Embryonic facial prominence (tissue), 1 donor: ENCODE measurements around the gene CCDC127.
"Not testable (repeated sequence)": the region's sequence is repeated elsewhere in the genome, so short reads cannot be mapped to it uniquely, and the experiment has no call there.

Source experiments
- DNase-seq: peaks from one replicate; pipeline ENCODE4 v3.0.0-alpha.2; 2016; ENCODE audit errors: extremely low spot score

CCDC127 gene

DNA sequence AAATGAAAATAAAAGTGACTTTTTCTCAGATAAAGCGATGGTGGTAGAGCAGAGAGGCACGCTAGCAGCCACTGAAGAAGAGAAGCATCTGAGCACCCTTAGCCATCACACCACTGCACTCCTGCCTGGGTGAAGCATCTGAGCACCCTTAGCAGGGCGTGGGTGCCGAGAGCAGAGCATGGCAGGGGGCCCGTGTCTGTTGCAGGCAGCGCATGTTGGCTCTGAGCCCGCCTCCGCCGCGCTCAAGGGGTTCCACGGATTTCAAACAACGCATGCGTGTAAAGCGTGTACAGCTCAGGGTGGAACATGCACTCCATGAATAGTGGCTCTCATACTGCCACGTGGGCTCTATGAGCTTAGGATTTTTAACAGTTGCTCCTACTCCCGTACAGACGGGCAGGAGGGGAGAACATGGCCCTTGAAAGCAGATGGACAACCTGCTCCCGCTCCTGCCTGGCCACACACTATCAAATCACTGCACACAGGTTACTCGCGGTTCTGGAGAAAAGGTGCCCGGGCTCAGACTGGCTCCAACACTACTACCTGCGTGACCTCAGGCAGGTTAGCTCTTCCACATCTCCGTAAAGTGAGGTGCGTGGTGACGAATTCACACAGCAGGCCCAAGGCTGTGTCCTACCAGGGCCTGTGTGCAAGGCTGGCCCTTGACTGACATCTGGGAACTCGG lies 14.6 kb downstream of the CCDC127 start:
- DNase-seq, result no peak

GRCh38 chr5:201672-202071 lies 16.3 kb downstream of the CCDC127 start:
- no peak for DNase-seq

DNA sequence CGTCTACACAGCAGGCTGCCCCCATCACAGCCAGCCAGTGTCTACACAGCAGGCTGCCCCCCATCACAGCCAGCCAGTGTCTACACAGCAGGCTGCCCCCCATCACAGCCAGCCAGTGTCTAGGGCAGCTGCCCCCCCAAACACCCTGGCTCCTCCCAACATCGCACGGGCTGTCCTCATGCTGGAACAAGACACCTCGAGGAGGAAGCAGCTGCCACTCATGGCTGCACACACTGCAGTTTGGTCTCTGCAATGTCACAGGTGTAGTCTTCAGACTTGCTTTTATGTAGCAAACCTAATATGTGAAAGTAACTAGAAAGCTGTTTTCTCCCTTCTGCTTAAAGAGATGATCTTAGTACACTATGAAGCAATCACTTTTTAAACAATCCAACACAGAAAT lies 17.0 kb downstream of the CCDC127 start:
- DNase-seq, result no peak

GRCh38 chr5:199950-200645 lies 17.9 kb downstream of the CCDC127 start:
- no peak for DNase-seq

- DNase-seq, result no peak
These were observed 18.6 kb downstream of the CCDC127 start for GRCh38 chr5:199197-199949.

DNA sequence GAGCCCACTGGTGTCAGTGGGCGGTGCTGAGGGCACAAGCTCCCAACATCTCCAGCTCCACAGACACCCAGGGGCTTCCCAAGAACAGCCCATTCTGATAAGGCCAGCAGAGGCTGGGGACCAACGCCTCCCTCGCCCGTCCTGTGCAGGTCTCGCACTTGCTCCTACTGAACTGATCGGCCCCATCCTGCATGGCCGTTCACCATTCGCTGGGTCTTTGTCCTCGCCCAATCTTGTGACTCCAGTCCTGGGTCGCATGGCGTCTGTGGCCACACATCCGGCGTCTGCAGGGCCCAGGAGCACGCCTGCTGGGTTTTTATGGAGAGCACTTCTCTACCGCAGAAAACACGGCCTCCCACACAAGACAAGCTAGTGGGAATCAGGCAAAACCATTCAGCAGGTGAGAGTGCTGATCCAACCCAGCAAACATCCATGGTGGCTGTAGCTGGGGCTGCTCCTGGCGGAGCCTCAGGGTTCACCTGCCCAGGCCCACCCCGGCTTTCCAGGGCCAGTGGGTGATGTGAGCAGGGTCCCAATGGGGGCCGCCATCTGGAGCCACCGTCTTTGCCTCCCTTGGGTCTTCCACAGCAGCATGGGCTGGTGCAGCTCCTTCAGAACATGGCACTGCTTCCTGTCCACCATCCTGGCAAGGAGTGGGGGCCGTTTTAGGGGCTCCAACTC lies 19.3 kb downstream of the CCDC127 start:
- no peak for DNase-seq

DNA sequence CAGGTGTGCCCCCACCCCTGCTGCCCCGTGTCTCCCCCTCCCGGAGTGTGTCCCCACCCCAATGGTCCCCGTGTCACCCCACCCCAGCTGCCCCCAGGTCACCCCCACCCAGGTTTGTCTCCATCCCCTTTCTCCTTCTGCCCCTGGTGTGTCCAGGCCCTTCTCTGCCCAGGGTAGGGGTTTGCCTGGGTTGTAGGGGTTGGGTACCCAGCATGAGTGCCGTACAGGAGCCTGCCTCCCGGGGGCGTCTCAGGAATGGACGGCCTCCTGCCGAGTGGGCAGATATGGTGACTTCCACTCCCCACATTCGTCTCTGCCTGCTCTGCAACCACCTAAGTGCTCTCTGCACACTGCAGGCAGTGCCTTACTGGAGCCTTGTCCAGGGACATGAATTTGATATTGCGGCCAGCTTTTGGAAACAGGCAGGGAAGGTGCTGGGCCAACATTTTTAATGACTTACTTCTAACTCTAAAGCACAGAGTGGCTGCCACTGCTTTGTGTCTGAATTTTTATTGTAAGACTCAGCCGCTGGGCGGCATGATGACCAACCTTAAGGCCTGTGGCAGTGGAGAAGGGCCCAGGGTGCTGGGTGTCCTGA lies 20.0 kb downstream of the CCDC127 start:
- no peak for DNase-seq

DNA sequence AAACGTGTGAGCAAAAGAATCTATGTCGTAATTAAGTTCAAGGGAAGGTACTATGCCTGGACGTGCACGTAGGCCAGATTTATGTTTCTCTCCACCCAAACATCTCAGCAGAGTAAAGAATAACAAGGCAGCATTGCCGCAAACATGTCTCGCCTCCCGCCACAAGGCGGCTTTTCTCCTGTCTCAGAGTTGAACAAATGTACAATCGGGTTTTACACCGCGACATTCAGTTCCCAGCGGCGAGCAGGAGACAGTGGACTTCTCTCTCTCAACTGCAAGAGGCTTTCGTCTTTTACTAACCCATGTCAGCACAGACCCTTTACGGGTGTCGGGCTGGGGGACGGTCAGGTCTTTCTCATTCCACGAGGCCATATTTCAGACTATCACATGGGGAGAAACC lies 20.9 kb downstream of the CCDC127 start:
- DNase-seq, result not testable (repeated sequence)

GRCh38 chr5:196350-196749 lies 21.6 kb downstream of the CCDC127 start:
- DNase-seq, result no peak

GRCh38 chr5:195401-196160 lies 22.4 kb downstream of the CCDC127 start:
- DNase-seq, result no peak

GRCh38 chr5:194603-195209 lies 23.2 kb downstream of the CCDC127 start:
- no peak for DNase-seq

DNA sequence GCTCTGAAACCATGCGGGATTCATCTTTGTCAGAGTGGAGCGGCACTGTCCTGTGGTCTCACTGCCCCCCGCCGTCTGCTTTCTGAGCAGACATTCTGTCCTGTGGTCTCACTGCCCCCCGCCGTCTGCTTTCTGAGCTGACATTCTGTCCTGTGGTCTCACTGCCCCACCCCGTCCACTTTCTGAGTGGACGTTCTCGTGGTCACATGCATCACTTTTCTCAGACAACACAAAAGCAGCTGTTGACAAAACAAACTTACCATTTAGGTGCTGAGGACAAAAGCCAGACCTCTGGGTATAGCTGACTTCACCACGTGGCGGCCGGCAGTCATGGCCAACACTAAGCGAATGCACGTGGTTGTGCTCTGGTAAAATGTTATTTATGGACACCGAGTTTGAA lies 23.9 kb downstream of the CCDC127 start:
- no peak for DNase-seq

GRCh38 chr5:192970-193831 lies 24.8 kb downstream of the CCDC127 start:
- no peak for DNase-seq

GRCh38 chr5:192691-192969 lies 25.3 kb downstream of the CCDC127 start:
- DNase-seq, result no peak

DNA sequence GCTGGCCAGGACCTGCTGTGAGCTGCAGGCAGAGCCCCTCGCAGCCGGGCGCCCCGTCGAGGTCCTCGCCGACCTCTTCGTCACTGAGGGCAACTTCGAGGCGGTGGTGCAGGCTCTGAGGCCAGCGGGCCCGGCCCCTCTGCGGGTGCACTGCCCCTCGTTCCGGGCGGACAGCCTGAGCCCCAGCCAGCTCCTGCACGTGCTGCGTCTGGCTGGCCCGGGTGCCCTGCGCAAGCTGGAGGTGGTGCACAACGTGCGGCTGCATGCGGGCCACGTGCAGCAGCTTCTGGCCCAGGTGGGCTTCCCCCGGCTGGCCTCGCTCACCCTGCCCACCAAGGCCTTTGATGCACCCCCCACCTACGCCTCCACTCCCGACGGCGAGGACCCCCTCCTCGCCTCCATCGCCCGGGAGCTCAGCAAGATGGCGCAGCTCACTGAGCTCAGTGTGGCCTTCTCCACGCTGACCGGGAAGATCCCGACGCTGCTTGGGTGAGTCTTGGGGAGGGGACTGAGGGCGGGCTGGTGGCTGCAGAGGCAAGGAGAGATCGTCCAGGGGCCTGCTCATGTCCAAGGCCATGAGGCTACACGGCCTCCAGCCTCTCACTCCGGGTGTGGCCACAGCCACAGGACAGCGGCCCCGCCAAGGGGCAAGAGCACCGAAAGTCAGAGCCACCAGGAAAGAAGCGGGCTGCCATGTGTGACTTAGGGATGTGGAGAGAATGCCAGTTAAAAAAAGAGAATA lies 25.8 kb downstream of the CCDC127 start:
- no peak for DNase-seq

DNA sequence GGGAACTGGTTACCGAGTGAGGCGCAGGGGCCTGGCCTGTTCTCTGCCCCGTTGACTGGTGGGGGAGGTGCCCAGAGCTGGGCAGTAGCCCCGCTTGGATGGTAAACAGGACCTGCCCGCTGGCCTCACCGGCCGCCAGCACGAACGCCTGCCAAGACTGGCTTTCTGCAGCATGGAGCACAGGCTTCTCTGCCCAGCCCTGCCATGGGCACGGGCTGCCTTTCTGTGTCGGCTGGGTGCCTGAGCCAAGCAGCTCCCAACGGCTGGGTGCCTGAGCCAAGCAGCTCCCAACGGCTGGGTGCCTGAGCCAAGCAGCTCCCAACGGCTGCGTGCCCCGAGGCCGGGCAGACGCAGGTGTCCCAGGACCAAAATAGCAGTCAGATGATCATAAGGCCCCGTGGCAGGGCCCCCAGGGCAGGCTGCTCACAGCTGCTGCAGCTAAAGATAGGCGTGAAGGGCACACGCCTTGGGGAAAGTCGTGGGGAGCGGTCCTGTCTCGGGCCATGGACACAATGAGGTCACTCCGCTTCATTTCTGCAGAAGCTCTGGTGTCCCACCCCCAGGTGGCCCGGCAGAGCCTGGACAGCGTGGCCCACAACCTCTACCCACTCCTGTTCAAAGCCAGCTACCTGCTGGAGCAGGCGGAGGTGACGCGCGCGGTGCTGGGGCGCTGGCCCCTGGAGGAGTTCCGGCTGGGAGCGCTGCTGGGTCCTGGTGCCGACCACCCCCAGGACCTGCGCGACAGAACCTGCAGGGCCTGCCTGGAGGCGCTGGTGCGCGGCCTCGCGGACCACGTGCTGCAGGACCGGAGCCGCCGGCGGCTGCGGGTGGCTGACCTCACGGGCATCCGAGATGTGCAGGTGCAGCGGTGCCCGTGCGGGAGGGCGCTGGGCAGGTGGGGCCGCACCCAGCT lies 26.7 kb downstream of the CCDC127 start, which contains the start of gene LRRC14B:
Gene LRRC14B (plus strand): TSS at position 460 of the 913 bp plus-strand sequence. CDS start 44 bp downstream, at position 504.
- no peak for DNase-seq

DNA sequence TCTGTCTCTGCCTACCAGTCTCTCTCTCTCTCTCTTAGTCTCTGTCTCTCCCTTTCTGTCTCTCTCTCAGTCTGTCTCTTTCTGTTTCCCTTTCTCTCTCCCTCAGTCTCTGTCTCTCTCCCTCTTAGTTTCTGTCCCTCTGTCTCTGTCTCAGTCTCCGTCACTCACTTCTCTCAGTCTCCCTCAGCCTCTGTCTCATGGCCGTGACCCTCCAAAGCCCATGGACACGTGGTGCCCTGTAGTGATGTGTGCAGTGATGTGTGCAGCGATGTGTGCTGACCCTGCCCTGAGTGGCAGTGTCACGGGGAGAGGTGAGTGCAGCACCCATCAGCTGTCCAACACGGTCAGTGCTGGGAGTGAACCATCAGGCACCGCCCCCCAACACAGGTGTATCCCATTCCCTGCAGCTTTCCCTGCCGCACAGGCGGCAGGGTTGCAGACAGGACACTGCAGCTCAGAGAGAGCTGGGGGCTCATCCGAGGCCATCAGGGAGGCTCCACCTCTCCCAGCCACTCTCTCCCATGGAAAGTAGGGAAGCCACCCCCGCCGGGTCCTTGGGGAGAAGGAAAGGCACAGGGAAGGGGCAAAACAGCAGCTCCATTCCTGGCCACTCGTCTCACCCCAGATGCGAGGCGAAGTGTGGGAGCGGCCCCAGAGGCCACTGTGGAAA lies 27.5 kb downstream of the CCDC127 start:
- no peak for DNase-seq
